Measurements from ENCODE around the gene FAM118A. TPM values are rescaled to one million over a fixed set of nuclear protein-coding genes. Genes with fewer than 3 reads are reported as not detected.
"Not testable (repeated sequence)": the region's sequence is repeated elsewhere in the genome, so short reads cannot be mapped to it uniquely, and the experiment has no call there.

The FAM118A gene
- polyA plus RNA-seq (2013, experiment 1 of 4): 26.6 TPM
- 27.1 TPM for polyA plus RNA-seq (2013, experiment 2 of 4)
- 24.6 TPM for polyA plus RNA-seq (2013, experiment 3 of 4)
- polyA plus RNA-seq (2013, experiment 4 of 4): 23.2 TPM

- Histone ChIP-seq H3K4me3 (ENCODE audit: insufficient read depth, low read depth, low read length) (peak within 1 kb of the TSS; percentile 85), H3K4me1 (ENCODE audit: control insufficient read depth, insufficient read depth, low read length) (peaks cover 19% of the 10 kb centered on the region), H3K36me3 (ENCODE audit: control insufficient read depth, insufficient read depth, low read length) (no peaks in the 10 kb centered on the region), H3K27ac (ENCODE audit: insufficient read depth, low read depth, low read length, poor library complexity, severe bottlenecking) (peak within 1 kb of the TSS; percentile 23), H3K27me3 (ENCODE audit: control insufficient read depth, insufficient read depth, low read length, poor library complexity, severe bottlenecking) (peaks cover 11% of the 10 kb centered on the region), H3K9me3 (ENCODE audit: control insufficient read depth, low read length) (no peaks in the 10 kb centered on the region)
- WGBS, 2 experiments: 1% methylated on average over 95 of the region's 95 CpGs
These were observed at the start of gene FAM118A for GRCh38 chr22:45309422-45310227. Gene FAM118A, plus strand, starts transcription at chr22:45309934. Its CDS starts 12,446 bp downstream, at chr22:45322380.

- not testable (repeated sequence) for H3K4me3 ChIP-seq (ENCODE audit: insufficient read depth, low read depth, low read length); H3K27ac ChIP-seq (ENCODE audit: insufficient read depth, low read depth, low read length, poor library complexity, severe bottlenecking); H3K27me3 ChIP-seq (ENCODE audit: control insufficient read depth, insufficient read depth, low read length, poor library complexity, severe bottlenecking); H3K4me1 ChIP-seq (ENCODE audit: control insufficient read depth, insufficient read depth, low read length); H3K36me3 ChIP-seq (ENCODE audit: control insufficient read depth, insufficient read depth, low read length); H3K9me3 ChIP-seq (ENCODE audit: control insufficient read depth, low read length)
- 92 to 93% methylated on average over 9 of the region's 9 CpGs for WGBS, 2 experiments
These were observed 49.4 kb upstream of the FAM118A start for GRCh38 chr22:45260395-45260759.

GRCh38 chr22:45261407-45262088 lies 48.2 kb upstream of the FAM118A start:
- Histone ChIP-seq H3K27ac (ENCODE audit: insufficient read depth, low read depth, low read length, poor library complexity, severe bottlenecking) (no peak overlapping the region), H3K27me3 (ENCODE audit: control insufficient read depth, insufficient read depth, low read length, poor library complexity, severe bottlenecking) (no peaks in the 10 kb centered on the region), H3K4me1 (ENCODE audit: control insufficient read depth, insufficient read depth, low read length) (no peaks in the 10 kb centered on the region), H3K4me3 (ENCODE audit: insufficient read depth, low read depth, low read length) (no peak overlapping the region), H3K36me3 (ENCODE audit: control insufficient read depth, insufficient read depth, low read length) (no peaks in the 10 kb centered on the region), H3K9me3 (ENCODE audit: control insufficient read depth, low read length) (no peaks in the 10 kb centered on the region)
- 95% methylated on average over 20 of the region's 20 CpGs for WGBS, 2 experiments

GRCh38 chr22:45262195-45262930 lies 47.4 kb upstream of the FAM118A start:
- Histone ChIP-seq H3K27me3 (ENCODE audit: control insufficient read depth, insufficient read depth, low read length, poor library complexity, severe bottlenecking) (no peaks in the 10 kb centered on the region), H3K9me3 (ENCODE audit: control insufficient read depth, low read length) (no peaks in the 10 kb centered on the region), H3K27ac (ENCODE audit: insufficient read depth, low read depth, low read length, poor library complexity, severe bottlenecking) (no peak overlapping the region), H3K4me1 (ENCODE audit: control insufficient read depth, insufficient read depth, low read length) (no peaks in the 10 kb centered on the region), H3K36me3 (ENCODE audit: control insufficient read depth, insufficient read depth, low read length) (no peaks in the 10 kb centered on the region), H3K4me3 (ENCODE audit: insufficient read depth, low read depth, low read length) (no peak overlapping the region)
- 83 to 85% methylated on average over 13 of the region's 13 CpGs for WGBS, 2 experiments

- Histone ChIP-seq H3K27ac (ENCODE audit: insufficient read depth, low read depth, low read length, poor library complexity, severe bottlenecking) (no peak overlapping the region), H3K36me3 (ENCODE audit: control insufficient read depth, insufficient read depth, low read length) (no peaks in the 10 kb centered on the region), H3K4me3 (ENCODE audit: insufficient read depth, low read depth, low read length) (no peak overlapping the region), H3K27me3 (ENCODE audit: control insufficient read depth, insufficient read depth, low read length, poor library complexity, severe bottlenecking) (no peaks in the 10 kb centered on the region), H3K4me1 (ENCODE audit: control insufficient read depth, insufficient read depth, low read length) (no peaks in the 10 kb centered on the region), H3K9me3 (ENCODE audit: control insufficient read depth, low read length) (no peaks in the 10 kb centered on the region)
- WGBS, 2 experiments: 92 to 93% methylated on average over 14 of the region's 14 CpGs
These were observed 46.7 kb upstream of the FAM118A start for GRCh38 chr22:45262931-45263462.

- no peaks in the 10 kb centered on the region for H3K36me3 ChIP-seq (ENCODE audit: control insufficient read depth, insufficient read depth, low read length)
- H3K27ac ChIP-seq (ENCODE audit: insufficient read depth, low read depth, low read length, poor library complexity, severe bottlenecking): no peak overlapping the region
- no peaks in the 10 kb centered on the region for H3K4me1 ChIP-seq (ENCODE audit: control insufficient read depth, insufficient read depth, low read length)
- no peaks in the 10 kb centered on the region for H3K27me3 ChIP-seq (ENCODE audit: control insufficient read depth, insufficient read depth, low read length, poor library complexity, severe bottlenecking)
- H3K9me3 ChIP-seq (ENCODE audit: control insufficient read depth, low read length): no peaks in the 10 kb centered on the region
- 41 to 42% methylated on average over 17 of the region's 17 CpGs for WGBS, 2 experiments
- no peak overlapping the region for H3K4me3 ChIP-seq (ENCODE audit: insufficient read depth, low read depth, low read length)
These were observed 46.1 kb upstream of the FAM118A start for GRCh38 chr22:45263463-45264269.

GRCh38 chr22:45265535-45265934 lies 44.2 kb upstream of the FAM118A start:
- Histone ChIP-seq H3K27ac (ENCODE audit: insufficient read depth, low read depth, low read length, poor library complexity, severe bottlenecking) (no peak overlapping the region), H3K36me3 (ENCODE audit: control insufficient read depth, insufficient read depth, low read length) (no peaks in the 10 kb centered on the region), H3K9me3 (ENCODE audit: control insufficient read depth, low read length) (no peaks in the 10 kb centered on the region), H3K4me3 (ENCODE audit: insufficient read depth, low read depth, low read length) (no peak overlapping the region), H3K4me1 (ENCODE audit: control insufficient read depth, insufficient read depth, low read length) (no peaks in the 10 kb centered on the region), H3K27me3 (ENCODE audit: control insufficient read depth, insufficient read depth, low read length, poor library complexity, severe bottlenecking) (peaks cover 14% of the 10 kb centered on the region)
- 90 to 94% methylated on average over 6 to 7 of the region's 7 CpGs for WGBS, 2 experiments

- no peaks in the 10 kb centered on the region for H3K36me3 ChIP-seq (ENCODE audit: control insufficient read depth, insufficient read depth, low read length)
- H3K4me3 ChIP-seq (ENCODE audit: insufficient read depth, low read depth, low read length): peak overlapping the region; percentile 44
- H3K27ac ChIP-seq (ENCODE audit: insufficient read depth, low read depth, low read length, poor library complexity, severe bottlenecking): peak overlapping the region; percentile 86
- H3K27me3 ChIP-seq (ENCODE audit: control insufficient read depth, insufficient read depth, low read length, poor library complexity, severe bottlenecking): peaks cover 18% of the 10 kb centered on the region
- WGBS, 2 experiments: 0% methylated on average over 34 to 39 of the region's 47 CpGs
- no peaks in the 10 kb centered on the region for H3K4me1 ChIP-seq (ENCODE audit: control insufficient read depth, insufficient read depth, low read length)
- H3K9me3 ChIP-seq (ENCODE audit: control insufficient read depth, low read length): no peaks in the 10 kb centered on the region
These were observed 41.4 kb upstream of the FAM118A start for GRCh38 chr22:45268167-45268957.
